Measurements from ENCODE around the gene SKIL.

The SKIL gene

DNA sequence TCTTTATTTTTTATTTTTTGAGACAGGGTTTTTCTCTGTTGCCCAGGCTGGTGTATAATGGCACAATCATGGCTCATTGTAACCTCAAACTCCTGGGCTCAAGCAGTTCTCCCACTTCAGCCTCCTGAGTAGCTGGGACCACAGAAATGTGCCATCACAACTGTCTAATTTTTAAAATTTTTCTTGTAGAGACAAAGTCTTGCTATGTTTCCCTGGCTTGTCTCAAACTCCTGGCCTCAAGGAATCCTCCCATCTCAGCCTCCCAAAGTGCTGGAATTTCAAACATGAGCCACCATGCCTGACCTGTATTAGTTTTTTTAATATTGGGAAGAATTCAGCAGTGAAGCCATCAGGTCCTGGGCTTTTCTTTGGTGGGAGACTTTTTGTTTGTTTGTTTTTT is 47.6 kb downstream of the SKIL start:
- no peak for DNase-seq

DNA sequence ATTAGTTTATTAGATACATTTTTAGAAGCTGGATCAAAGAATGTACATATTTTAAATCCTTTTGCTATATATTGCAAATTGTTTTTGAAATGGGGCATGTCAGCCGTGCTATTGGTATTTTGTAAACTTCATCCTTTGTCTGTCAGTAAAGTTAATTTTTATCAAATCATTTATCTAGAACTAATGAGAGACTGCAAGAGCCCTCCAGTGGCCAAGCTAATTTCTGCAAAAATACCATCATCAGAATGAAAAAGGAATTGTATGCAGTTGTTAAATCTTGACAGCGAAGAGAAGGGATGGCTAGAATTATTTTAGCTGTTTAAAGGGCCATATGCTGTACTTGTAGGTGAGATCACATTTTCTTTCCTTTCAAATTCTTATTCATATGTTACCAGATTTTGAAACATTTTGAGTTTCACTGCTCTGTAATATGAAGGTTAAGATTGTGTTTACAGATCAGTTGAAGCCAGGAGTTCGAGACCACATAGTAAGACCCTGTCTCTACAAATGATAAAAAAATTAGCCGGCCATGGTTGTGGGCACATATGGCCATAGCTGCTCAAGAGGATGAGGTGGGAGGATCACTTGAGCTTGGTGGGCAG is 53.0 kb downstream of the SKIL start:
- peak; percentile 29 for DNase-seq

DNA sequence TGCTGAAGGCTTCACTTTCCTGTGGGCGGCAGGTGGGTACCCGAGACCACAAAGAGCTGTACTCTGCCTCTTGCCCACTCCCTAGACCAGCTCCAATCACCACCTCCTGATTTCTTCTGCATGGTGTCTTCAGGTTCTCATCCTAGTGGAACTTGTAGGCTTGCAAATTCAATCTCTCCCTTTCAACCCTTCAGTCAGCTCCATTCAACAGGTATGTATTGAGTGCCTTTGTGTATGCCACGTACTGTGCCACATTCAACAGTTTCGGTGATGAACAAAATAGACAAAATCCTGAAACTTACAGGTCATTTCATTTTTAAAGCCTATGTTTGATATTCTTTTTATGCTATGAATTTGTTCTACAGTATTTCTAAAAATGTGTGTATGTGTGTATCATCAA is 55.8 kb downstream of the SKIL start:
- DNase-seq = no peak

DNA sequence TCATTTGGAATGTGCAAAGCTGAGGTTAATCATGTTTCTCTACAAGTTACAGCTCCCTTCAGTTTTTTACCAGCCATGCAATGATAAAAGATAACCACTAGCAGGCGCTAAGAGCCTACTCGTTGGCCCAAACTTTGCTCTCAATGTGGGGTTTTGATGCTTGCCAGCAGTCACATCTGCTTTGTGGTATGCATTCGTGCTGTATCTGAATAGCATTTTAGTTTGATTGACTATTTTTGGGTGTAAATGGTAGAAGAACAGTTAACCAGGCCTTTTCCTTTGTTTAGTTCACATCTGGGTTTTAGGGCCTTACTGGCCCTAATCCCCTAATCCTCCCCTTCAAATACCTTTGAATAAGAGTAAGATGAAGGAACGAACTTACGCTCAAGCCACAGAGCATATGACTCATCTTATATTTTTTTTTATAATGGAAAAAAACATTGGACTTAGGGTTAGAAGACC is 56.7 kb downstream of the SKIL start:
- peak; percentile 85 for DNase-seq

DNA sequence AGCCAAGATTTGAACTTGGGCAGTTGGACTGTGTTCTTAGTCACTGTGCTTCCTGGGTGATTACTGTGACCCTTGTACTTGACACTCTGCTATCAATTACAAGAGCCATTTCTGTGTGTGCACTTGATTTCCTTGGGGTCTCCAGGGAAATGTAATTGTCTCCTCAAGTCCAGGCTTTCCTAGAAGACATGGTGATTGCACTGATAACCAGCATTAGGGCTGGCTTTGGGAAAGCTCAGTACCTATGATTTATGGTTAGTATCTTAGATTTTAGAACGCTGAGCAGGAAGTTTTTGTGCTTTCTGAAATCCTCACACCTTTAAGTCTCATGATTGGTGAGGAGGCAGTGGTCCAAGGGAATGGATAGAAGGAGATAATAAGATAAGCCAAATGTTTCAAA is 59.6 kb downstream of the SKIL start:
- DNase-seq = no peak

DNA sequence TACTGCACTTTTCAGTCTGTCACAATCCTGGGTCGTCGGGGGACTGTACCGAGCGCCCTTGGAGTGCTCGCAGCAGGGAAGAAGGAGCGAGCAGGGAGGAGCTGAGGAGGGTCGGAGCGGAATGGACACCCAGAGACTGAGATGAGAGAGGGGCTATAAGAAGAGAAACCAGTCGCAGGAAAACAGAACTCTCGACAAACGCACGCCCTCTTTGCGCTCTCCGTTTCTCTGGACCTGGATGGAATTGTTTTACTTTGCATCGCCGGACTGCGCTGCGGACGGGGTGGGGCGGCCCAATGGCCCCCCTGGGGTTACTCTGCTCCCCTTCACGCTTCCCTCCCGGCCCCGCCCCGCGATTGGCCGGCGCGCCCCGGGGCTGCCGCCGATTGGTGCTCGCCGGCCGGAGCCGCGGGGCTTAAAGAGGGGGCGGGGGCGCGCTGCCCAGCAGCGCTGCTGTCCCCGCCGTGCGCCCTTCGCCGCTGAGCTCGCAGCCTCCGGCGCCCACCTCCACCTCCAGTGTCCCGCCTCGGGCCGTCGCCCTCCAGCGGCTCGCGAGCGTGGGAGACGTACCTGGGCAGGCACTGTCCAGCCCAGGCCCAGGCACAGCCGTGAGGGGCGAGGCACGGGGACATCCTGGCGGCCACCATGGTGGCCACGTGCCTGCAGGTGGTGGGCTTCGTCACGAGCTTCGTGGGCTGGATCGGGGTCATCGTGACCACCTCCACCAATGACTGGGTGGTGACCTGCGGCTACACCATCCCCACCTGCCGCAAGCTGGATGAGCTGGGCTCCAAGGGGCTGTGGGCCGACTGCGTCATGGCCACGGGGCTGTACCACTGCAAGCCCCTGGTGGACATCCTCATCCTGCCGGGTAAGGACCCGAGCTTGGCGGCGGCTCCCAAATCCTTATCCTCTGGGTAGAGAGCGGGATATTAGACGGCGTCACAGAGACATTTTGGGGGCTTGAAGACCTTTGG is 61.2 kb downstream of the SKIL start, which contains the start of gene CLDN11:
CLDN11 (plus strand) TSS at position 447 of the 977 bp plus-strand sequence; CDS start at position 646, 199 bp downstream.
- peak; percentile 72 for DNase-seq

DNA sequence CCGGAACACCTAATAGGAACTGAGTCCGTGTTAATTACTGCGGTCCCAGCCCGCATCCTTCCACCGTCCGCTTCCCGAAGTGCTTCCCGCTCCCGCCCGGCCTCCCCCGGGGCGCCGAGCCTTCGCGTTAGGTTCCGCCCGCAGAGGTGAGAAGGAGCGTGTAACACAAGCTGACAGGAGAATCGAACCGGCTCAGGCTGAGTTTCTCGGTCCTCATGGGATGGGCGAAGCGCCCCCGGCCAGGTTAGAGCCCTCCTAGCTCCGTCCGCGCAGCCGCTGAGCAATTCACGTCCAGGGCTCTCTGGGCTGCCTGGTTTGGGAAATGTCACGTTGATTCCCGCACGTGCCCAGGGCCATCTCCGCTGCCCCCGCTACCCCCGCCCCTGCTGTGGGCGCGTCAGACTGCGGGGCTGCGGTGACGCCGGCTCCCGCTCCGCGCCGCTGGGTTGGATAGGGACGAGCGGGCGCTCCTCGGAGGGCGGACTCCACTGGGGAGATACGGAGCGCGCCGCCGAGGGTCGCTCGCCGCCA is 62.1 kb downstream of the SKIL start:
- DNase-seq = peak; percentile 17

DNA sequence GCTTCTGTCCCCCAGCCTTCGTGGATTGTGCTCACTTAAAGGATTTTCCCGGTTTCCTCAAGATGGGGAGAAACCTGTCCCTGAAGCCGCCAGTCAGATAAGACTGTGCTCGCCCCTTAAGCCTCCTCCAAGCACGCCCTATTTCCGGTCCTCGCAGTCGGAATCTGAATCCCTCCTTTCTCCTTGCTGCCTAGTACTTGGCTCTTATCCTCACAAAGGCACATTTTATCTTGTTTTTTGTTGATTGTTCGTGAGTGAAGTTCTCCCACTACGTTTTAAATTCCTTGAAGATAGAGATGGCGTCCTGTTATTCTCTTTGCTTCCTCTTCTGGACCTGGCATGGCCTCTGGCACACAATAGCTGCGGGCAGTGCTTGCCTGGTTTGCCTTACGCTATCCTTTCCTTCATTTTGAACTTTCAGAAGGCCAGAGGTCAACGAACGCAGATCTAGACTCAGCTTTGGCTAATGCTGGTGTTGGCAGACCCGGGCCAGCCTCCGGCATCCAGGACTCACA is 62.8 kb downstream of the SKIL start:
- DNase-seq = no peak

DNA sequence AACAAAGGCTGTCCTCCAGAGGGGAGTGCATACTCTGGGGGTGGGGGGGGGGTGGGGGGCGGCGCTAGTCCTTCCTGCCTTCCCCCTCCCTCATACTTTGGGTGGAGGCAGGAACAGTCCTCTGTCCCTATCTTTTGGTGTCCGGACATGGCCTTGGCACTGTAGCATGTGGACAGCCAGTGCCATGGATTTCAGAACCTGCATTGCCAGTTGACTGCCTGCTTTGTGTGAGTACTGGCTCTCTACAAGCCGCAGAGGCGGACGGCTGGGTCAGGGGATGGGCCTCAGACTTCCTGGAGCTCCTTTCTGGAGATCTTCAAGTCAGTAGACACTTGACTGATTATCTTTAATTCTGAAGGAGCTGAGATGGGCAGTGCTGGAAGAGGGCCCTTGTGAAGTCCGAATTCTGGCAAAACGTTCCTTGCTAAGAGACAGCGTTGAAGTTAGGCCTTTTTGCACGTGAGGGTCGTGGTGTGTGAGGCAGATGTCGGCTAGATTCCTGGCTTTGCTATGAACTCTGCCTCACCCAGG is 63.7 kb downstream of the SKIL start:
- DNase-seq = peak; percentile 40

DNA sequence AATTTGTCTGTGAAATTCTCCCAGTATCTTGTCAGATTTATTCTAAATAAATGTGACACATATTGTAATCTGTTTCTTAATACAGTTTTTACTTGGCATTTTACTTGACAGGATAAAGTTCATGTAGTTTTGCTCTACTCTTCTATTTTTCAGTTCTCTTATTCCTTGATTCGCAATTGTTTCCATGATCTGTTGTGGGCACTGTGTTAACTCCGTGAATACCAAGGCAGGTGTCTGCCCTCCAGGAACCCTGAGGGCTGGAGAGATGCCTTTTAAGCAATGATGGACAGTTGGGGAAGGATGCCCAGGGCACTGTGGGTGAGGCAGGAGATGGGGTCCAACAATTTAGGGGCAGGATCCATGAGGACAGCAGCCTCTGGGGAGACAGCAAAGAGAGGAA is 64.2 kb downstream of the SKIL start:
- no peak for DNase-seq

DNA sequence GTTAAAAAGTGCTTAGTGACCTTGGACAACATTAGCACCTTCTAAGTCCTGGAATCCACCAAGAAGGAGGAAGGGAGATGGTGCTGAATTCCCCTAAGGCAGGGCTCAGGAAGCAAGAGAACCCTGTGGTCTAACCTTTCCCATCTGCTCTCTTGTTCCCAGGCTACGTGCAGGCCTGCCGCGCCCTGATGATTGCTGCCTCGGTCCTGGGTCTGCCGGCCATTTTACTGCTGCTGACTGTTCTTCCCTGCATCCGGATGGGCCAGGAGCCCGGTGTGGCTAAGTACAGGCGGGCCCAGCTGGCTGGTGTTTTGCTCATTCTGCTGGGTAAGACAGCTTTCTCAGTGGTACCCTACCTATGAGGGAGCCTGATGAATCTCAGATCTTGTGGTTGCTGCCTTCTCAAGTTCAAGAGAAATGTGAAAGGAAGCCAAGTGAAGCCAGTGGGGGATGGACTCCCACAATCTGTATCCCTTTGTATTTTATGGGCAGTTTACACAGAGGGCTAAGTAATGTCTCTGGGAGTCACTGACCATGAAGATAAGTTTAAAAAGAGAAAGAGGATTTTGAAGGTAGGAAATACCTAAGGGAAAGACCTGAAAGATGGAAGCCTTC is 65.6 kb downstream of the SKIL start:
- no peak for DNase-seq

DNA sequence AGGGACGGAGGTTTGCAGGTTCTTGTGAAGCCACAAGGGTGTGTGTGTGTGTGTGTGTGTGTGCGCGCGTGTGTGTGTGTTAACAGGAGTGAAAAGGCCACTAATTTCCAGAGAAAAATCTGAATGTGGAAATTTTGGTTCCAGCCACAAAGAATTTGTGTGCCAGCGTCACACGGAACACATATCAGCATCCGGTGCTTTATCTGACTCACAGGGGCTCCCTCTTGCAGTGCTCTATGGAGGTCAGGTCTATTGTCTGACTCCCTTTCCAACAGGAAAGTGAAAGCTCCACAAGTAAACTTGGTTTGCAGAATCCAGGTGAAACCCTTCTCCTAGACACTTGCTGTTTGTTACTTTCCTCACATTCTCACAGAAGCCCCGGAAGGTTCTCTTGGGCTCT is 67.4 kb downstream of the SKIL start:
- no peak for DNase-seq

DNA sequence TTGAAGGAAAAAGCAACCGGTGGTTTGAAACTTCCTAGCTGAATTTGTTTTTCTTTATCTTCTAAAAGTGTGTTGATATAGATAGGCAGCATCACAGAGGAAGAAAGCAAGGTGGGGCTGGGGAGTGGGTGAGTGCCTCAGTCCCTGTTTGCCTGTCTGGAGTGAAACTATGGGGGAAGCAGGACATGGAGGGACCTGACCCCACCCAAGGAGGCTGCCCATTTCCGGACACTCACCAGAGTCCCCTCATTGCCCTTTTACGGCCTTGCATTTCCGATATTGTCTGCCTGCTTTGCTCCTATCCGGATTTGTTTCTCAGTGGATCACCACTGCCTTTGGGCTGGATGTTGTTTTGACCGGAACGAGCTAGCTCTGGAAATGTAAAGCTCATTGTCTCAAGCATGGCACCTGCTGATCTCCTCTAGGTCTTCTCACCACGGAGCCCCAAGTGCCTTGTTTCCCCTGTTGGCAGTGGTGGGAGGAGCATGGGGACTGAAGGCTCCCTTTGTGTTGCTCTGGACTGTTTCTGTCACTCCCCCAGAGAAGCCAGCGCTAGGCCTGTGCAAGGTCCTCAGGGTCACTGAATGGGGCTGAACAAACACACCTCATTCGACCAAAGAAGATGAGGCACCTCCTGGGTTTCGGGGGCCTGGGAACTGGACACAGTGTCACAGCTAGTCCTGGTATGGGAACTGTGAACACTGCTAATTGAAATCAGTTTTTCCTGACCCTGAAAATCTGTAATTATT is 68.2 kb downstream of the SKIL start:
- DNase-seq = no peak

DNA sequence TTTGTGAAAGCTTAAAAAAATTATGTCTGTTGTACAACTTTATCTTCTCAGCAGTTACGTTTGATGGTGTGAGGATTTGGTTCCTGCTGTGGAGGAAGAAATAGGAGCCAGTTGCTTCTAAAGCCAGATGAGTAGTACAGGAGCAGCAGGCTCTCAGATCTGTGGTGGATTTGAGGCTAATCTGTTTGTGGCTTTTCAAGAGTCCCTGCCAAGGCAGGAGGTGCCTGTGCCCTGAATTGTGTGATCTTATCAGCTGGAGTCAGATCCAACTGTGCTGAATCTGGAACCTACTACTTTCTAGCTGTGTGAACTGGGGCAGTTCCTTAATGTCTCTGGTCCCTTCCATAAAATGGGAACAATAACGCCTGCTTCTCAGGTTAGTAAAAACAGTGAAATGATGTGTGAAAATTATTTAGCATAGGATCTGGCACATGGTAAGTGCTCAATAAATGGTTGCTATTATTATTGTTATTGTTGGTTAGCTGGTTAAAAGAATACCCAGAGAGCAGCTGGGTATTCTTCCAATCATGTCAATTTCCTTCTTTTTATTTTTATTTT is 68.8 kb downstream of the SKIL start:
- no peak for DNase-seq

DNA sequence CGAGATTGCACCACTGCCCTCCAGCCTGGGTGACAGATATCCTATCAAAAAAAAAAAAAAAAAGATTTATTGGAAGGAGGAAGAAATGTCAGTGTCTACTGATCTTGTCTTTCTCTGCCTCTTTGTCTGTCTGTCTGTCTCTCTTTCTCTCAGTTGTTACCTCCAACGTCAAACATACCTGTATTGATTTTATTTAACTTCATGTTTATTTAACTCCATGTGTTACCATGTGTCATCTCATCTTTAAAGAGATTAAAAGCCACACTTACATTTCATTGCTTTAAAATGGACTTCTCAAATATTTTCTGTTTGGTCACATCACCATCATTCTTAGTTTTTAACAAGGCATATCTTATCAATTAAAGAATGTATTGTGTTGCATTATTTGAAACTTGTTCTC is 70.6 kb downstream of the SKIL start:
- DNase-seq = no peak

DNA sequence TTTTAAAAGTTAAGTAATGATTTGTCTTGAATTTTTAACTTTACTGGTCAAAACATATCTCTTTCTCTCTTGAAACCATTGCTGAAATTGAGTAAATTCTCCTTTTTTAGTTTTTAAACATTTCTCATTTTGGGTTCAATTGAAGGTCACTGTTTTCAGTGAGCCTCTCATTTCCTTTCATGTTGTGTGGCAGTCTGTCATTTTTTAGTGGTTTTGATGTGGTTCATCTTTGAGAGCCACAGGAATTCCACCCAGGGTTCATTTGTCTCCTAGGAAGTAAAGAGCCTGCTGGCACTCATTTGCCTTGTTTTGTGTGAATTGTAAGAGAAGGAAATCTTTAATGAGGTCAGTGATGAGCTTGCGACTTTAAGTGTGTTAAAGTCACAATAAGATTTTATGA is 71.5 kb downstream of the SKIL start:
- DNase-seq = peak; percentile 68

DNA sequence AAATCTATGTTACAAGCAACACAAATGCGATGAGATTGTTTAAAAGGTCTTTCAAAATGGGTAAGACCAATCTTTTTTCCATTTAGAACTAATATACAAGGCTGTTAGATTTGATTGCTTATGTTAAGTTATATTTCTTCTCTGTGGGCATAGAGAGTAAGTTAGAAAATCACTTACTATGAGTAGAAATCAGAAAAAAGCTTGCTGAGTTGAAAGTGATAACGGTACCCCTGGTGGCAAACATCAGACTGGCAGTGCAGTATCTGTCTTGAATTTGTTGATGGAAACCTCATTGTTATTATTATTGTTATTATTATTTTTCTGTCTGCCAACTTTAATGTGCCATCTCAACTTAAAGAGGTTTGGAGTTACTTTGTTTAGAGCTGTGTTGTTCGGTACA is 73.5 kb downstream of the SKIL start:
- DNase-seq = no peak

DNA sequence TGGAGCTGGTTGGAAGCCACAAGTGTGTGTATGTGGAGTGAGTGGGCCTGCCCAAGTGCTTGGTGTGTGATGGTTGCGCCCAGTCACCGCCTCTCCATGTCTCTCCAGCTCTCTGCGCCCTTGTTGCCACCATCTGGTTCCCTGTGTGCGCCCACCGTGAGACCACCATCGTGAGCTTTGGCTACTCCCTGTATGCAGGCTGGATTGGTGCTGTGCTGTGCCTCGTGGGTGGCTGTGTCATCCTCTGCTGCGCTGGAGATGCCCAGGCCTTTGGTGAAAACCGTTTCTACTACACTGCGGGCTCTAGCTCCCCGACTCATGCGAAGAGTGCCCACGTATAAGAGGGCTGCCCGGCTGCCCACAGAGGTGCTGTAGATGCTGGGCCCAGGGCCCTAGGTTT is 74.9 kb downstream of the SKIL start:
- DNase-seq = no peak

DNA sequence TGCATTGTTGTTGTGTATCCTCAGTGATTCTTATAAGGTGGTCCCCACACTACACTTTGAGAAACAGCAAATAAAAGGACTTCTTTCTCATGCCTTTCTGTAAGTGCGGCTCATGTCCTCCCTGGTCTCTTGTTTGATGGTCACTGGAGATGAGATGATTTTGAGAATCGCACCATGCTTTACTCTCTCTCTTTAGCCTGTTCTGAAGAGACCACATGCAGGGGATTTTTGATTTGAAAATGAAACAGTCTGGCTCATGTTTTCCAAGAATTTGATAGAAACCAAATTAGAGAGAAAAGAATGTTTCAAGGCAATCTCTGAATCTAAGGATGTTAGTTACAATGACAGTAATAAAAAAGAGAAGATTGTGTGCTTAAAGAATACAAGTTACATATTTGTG is 79.2 kb downstream of the SKIL start:
- DNase-seq = no peak

DNA sequence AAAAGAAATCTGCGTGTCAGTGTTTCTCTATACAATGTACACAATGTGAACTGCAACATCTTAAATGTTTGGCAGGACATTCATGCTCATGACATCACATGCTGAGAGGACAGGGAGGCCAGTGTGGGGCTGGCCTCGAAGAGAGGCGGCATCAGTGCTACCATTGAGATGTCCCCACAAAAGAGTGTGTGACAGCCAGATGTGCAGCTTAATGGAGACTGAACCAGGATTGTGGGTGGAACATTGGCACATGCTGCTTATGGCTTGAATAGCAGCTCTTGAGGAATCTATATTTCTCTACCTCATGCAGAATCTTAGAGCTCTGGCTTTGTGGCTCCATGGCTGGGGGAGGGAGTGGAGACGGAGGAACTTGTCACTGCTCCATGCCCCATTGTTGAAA is 79.7 kb downstream of the SKIL start:
- no peak for DNase-seq

DNA sequence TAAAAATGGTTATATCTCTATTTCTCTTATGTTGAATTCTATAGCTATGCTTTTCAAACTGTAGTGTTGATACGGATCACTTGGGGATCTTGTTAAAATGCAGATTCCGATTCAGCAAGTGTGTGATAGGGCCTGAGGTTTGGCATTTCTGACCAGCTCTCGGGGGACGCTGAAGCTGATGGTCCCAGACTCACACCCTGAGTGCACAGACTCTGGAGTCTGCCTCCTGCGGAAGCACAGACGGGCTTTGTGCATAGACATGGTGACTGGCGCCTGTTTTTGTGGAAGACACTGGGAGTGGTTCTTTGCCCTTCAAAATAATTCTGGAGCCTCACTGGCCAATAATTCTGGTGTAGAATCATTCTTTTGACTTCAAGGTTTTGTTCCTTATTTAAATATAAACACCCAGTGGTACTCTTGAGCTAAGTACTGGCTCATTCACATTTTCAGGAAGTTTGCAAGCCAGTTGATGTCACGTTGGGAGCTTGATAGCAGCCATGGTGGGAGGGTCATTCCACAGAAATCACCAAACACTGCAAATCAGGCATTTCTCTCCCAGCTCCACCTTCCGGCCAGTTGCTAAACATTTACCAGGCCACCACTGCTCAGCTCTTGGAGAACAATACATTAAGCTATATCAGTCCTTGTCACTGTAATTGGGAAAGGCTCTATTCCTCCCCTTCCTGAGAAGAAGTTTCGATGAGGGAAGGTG is 80.3 kb downstream of the SKIL start:
- no peak for DNase-seq
